Stimulated activated CD4-positive, alpha-beta T cell treated with anti-CD3 and anti-CD28 coated beads, Interleukin-1b, Interleukin-23, amount 100 ng/mL, for 1 hour (primary cell): Measurements from ENCODE around the gene RPS6KA2.

Experiments used
- DNase-seq, 2 donors: peaks; one replicate each; pipeline ENCODE4 v3.0.0-alpha.2; 2020; ENCODE audit warnings: low read depth in 2 of 2

Gene RPS6KA2

GRCh38 chr6:166656230-166657151 is 29.4 kb upstream of the RPS6KA2 start:
- DNase-seq, result no peak

DNA sequence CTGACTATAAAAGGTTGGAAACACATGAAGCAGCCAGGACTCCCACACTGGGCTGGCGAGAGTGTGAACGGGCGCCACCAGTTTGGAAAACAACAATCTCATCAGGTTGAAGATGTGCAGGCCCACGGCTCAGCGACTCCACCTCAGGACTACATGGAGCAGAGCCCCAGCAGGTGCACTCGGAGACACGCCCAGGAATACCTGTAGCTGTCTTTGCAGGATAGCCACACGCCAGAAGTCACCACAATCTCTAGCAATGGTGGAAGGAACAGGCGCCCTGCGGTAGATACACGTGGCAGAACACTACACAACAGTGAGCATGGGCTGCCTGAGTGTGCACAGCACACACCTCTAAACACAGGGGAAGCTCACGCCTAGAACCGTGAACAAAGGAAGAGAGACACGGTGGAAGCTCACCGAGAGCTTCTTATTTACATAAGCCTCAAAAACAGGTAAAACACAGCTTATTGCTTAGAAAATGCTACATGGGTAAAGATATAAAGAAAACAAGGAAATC is 28.7 kb upstream of the RPS6KA2 start:
- DNase-seq, result no peak

GRCh38 chr6:166655251-166655650 is 28.2 kb upstream of the RPS6KA2 start:
- DNase-seq, result no peak

DNA sequence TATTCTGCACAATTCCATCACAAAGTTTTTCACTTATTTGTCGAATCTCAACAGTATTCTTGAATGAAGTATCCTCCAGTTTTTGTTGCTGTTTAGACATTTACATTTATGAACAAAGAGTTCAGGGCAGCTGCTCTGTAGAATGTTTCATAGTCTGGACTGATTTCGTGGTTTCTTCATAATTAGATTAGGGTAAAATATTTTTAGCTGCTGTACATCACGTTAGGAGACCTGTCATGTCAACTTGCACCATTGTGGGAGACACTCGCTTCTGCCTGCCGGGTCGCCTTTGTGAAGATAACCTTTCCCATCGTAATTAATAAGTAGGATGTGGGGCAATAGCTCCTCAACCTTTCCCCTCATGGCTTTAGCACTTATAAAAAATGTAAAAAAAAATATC is 27.5 kb upstream of the RPS6KA2 start:
- DNase-seq, result no peak

DNA sequence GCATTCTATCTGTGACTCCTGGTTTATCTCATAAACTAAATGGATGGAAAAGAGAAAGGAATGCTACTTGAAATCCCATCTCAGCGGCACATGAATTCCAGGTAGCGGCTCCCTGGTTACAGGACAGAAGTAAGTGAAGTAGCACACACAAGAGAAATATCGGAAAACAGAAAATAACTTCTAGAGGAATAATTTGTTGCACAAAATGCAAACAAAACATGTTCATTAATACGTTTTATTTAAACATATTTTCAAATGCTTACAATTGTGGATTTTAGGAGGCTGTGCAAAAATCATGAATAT is 26.5 kb upstream of the RPS6KA2 start:
- no peak for DNase-seq

DNA sequence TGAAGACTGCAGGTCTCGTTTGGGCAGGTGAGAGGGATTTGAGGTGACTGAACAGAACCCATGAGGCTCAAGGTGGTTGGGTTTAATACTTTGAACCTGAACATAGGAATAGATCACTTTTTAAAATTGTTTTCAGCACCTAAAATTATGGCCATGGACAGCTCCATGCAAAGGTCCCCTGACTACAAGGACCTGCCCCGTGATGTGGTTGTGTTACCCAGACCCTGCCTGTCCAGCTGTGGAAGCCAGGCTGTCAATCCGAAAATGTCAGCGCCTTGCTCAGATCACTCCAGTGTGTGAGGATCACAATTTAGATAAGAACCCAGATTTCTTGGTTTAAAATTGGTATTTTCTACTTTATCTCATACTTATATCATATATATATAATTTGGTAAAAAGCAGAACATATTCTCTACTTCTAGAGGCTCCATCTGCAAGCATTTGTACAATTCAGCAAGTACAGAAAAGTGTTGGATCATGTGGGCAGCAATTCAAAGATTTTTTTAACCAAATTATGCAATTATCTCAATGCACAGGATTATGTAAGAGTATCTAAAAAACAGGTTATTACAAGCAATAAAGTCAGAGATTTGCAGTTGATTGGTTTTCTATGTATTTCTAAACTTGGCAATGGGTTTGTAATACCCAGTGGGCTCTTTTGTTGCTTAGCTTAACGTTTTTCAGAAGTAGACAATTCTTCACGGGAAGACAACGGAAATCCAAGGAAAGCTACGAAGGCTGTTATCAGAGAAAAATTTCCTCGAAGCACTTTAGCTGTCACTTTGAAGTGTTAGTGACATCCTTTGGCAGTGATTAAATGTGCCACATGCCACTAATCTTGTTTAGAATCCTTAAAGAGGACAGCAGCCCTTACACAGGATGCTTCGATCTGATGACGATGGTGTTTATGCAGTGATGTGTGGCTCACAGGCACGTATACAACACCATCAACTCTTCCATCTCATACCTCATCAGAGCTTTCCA is 24.1 kb upstream of the RPS6KA2 start:
- no peak for DNase-seq

- no peak for DNase-seq
Measured at GRCh38 chr6:166650047-166650446, 23.0 kb upstream of the RPS6KA2 start.

- no peak for DNase-seq
Measured at GRCh38 chr6:166648846-166649245, 21.8 kb upstream of the RPS6KA2 start.

- no peak for DNase-seq
Measured at GRCh38 chr6:166647896-166648295, 20.8 kb upstream of the RPS6KA2 start.

GRCh38 chr6:166646716-166647115 is 19.7 kb upstream of the RPS6KA2 start:
- DNase-seq, result no peak

DNA sequence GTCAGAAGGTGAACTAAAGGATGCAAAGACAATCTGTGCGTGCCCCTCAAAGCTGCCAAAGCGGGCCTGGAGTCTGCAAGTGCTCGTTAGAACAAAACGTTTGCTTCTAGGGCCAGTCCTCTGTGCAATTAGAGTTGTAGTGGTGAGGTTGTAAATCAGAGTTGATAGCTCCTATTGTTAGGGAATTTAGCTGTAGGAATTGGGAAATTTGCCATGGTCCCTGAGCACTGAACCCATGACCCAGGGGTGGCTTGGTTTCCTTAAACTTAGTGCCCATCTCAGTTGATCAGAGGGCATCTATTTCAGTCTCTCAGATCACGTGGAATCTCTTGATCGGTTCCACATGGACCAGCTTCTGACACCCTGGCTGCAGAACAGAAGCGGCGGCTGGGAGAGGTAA is 18.8 kb upstream of the RPS6KA2 start:
- no peak for DNase-seq

DNA sequence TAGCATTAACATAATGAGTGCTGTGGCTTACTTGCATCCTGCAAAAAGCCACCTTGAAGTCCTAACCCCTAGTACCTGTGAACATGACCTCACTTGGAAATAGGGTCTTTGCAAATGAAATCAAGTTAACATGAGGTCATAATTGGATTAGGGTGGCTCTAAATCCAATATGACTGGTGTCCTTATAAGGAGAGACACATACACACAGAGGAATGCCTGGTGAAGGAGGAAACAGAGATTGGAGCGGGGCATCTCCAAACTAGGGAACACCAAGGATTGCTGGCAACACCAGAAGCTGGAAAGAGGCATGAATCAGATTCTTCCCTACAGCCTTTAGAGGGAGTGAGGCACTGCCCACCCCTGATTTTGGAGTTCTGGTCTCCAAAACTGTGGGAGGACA is 17.6 kb upstream of the RPS6KA2 start:
- DNase-seq, result no peak

DNA sequence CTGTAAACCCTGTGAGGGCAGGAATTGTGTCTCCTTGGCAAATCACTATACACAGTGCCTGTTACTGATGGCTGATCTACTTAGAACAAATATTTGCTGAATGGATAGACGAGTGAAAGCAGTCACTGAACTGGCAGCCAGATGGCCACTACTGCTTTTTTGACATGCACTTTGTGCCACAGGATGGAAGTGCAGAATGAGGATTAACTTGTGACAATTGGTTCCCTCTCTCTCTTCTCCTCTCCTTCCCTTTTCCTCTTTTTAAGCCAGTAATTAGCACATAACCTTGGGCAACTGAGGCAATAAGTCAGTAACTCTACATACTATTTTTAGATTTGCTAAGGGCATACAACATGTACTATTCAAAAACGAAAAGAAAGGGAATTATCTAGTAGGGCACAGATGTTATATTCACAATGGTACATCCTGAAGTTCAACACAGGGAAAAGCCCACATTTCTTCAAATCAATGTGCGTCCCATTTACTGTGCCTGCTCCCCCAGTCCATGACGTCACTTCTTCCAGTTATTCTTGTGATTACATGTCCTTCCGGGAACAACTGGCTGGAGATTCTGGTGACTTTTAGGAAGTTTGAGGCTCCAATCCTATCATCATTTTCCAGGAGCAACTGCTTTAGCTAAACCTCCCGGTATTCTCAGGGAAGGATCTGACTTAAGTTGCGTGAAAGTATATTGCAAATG is 17.0 kb upstream of the RPS6KA2 start:
- no peak for DNase-seq

- DNase-seq, result no peak
Measured at GRCh38 chr6:166642646-166643045, 15.6 kb upstream of the RPS6KA2 start.

DNA sequence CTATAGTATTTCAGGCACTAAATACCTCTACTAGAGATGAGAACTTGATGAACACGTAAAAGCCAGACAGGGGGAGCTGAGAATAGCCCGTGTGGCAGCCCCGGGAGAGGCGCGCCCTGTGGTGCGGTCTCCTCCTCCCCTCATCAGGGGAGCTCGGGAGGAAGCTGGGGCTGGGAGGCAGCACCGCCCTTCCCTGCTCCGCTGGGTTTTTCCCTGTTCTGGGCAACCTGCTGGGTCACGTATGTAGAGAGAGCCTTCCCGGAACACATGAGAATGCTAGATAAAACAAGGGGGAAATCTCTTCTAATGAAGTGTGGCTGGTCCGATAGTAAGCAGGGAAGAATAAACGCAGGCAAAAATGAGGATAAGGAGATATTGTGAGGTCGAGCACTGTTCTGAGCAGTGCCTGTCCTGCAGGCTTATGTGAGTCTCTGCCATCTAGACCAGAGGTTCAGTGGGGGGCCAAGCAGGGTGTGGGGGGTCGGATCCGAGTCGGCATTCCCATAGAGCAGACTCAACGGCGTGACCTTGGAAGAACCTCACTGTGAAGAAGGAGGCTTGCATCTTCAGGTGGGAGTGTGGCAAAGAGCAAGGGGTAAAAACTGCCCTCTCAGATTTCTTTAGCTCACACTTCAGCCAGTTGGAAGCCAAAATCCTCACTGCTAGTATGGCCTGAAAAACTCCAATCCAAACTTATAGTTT is 13.4 kb upstream of the RPS6KA2 start:
- DNase-seq, result no peak

DNA sequence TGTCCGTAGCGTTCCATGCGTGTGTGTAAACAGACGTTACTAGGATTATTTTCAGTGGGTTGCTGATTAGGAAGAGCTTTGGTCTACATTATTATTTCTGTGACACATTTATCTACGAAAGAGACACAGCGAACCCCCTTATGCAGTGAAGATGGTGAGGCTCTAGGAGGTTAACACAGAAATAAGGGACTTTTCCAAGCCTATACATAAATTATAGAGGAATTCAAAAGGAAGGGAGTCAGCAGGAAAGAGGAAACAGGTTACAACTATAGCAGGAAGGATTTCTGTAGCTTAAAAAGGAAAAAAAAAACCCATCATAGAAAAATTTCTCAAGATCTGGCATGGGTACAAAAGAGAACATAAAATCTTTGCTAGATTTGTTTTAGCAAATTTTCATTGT is 12.9 kb upstream of the RPS6KA2 start:
- no peak for DNase-seq

GRCh38 chr6:166638573-166638964 is 11.5 kb upstream of the RPS6KA2 start:
- DNase-seq, result no peak

- DNase-seq, result no peak
Measured at GRCh38 chr6:166637812-166638572, 10.9 kb upstream of the RPS6KA2 start.

DNA sequence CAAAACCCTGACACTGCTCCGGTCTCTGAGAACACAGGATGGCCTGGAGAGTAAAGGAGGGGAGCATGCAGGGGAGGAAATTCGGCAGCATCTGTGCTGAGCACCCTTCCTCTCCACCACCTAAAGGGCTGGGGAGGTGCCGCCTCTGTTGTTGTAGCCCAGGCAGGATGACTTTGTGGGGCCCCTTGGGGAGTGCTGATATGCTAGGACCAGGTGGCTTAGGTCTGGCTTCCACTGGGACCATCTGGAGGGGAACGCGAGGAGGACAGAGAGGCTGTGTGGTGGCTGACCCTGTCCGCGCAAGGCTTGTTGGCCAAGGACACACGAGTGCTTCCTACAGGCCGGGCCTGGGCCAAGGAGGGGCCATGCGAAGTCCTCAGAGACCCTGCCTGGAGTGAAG is 9.9 kb upstream of the RPS6KA2 start:
- DNase-seq, result no peak

DNA sequence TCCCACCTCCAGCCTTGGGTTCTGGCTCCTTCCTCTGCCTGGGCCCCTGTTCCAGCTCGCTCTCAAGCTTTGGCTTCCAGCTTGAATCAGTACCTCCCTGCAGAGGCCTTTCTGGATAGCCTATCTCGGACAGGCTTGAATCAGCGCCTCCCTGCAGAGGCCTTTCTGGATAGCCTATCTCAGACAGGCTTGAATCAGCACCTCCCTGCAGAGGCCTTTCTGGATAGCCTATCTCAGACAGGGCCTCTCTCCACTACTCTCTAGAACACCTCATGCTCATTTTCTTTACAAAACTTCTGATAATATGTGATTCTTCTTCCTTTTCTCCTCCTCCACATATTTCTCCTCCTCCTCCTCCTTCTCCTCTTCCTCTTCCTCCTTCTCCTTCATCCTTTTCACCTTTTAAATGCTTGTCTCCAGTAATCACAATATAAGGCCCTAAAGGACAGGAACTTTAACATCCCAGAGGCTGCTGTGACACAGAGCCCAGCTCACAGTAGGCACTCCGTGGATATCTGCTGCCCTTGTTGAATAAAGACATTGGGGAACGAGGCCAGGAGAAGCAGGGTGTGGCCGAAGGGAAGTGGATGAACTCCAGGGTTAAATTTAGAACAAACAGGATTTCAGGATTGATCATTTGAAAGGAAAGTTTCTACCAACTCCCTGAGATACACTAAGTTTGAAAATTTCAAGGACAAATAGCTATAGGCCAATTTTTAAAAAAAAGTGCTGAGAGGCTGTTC is 9.3 kb upstream of the RPS6KA2 start:
- no peak for DNase-seq
